ENCODE results near the gene GIMAP2.
"Not testable (repeated sequence)": the region's sequence is repeated elsewhere in the genome, so short reads cannot be mapped to it uniquely, and the experiment has no call there.

GIMAP2 gene

GRCh38 chr7:150676276-150676675, 9.2 kb upstream of the GIMAP2 start:
- DNase-seq (ENCODE audit: low read depth in 2 of 2, low spot score in 1 of 2), result not testable (repeated sequence)

- DNase-seq (ENCODE audit: low read depth in 2 of 2, low spot score in 1 of 2), result not testable (repeated sequence)
Observed at GRCh38 chr7:150676854-150677253, 8.7 kb upstream of the GIMAP2 start.

GRCh38 chr7:150678601-150679000, 6.9 kb upstream of the GIMAP2 start:
- DNase-seq (ENCODE audit: low read depth in 2 of 2, low spot score in 1 of 2), result not testable (repeated sequence)

- not testable (repeated sequence) for DNase-seq (ENCODE audit: low read depth in 2 of 2, low spot score in 1 of 2)
Observed at GRCh38 chr7:150680364-150680763, 5.1 kb upstream of the GIMAP2 start.

- DNase-seq (ENCODE audit: low read depth in 2 of 2, low spot score in 1 of 2), result no peak
Observed at GRCh38 chr7:150686030-150686631, 625 bp downstream of the GIMAP2 start.

GRCh38 chr7:150688630-150689029, 3.1 kb downstream of the GIMAP2 start:
- DNase-seq (ENCODE audit: low read depth in 2 of 2, low spot score in 1 of 2), result no peak

GRCh38 chr7:150695654-150696053, 10.1 kb downstream of the GIMAP2 start:
- DNase-seq (ENCODE audit: low read depth in 2 of 2, low spot score in 1 of 2), result no peak

GRCh38 chr7:150703209-150703608, 17.7 kb downstream of the GIMAP2 start:
- no peak for DNase-seq (ENCODE audit: low read depth in 2 of 2, low spot score in 1 of 2)

- no peak for DNase-seq (ENCODE audit: low read depth in 2 of 2, low spot score in 1 of 2)
Observed at GRCh38 chr7:150715293-150715692, 29.8 kb downstream of the GIMAP2 start.

GRCh38 chr7:150715738-150716137, 30.2 kb downstream of the GIMAP2 start:
- no peak for DNase-seq (ENCODE audit: low read depth in 2 of 2, low spot score in 1 of 2)

- no peak for DNase-seq (ENCODE audit: low read depth in 2 of 2, low spot score in 1 of 2)
Observed at GRCh38 chr7:150716368-150716767, 30.9 kb downstream of the GIMAP2 start, which contains the start of gene GIMAP1. Gene GIMAP1 (plus strand): TSS chr7:150716613. CDS start chr7:150719048, 2,435 bp downstream.

GRCh38 chr7:150716939-150717338, 31.4 kb downstream of the GIMAP2 start:
- no peak for DNase-seq (ENCODE audit: low read depth in 2 of 2, low spot score in 1 of 2)

- DNase-seq (ENCODE audit: low read depth in 2 of 2, low spot score in 1 of 2), result no peak
Observed at GRCh38 chr7:150717814-150718420, 32.4 kb downstream of the GIMAP2 start.

GRCh38 chr7:150719436-150719835, 33.9 kb downstream of the GIMAP2 start:
- no peak for DNase-seq (ENCODE audit: low read depth in 2 of 2, low spot score in 1 of 2)

- DNase-seq (ENCODE audit: low read depth in 2 of 2, low spot score in 1 of 2), result no peak
Observed at GRCh38 chr7:150719960-150720891, 34.7 kb downstream of the GIMAP2 start.

GRCh38 chr7:150721970-150722373, 36.5 kb downstream of the GIMAP2 start:
- DNase-seq (ENCODE audit: low read depth in 2 of 2, low spot score in 1 of 2), result no peak

- no peak for DNase-seq (ENCODE audit: low read depth in 2 of 2, low spot score in 1 of 2)
Observed at GRCh38 chr7:150722431-150722931, 37.0 kb downstream of the GIMAP2 start.

- DNase-seq (ENCODE audit: low read depth in 2 of 2, low spot score in 1 of 2), result no peak
Observed at GRCh38 chr7:150723467-150723866, 38.0 kb downstream of the GIMAP2 start.

- DNase-seq (ENCODE audit: low read depth in 2 of 2, low spot score in 1 of 2), result no peak
Observed at GRCh38 chr7:150727381-150727780, 41.9 kb downstream of the GIMAP2 start.

GRCh38 chr7:150728011-150728410, 42.5 kb downstream of the GIMAP2 start:
- no peak for DNase-seq (ENCODE audit: low read depth in 2 of 2, low spot score in 1 of 2)

GRCh38 chr7:150728609-150729008, 43.1 kb downstream of the GIMAP2 start:
- DNase-seq (ENCODE audit: low read depth in 2 of 2, low spot score in 1 of 2), result no peak

- no peak for DNase-seq (ENCODE audit: low read depth in 2 of 2, low spot score in 1 of 2)
Observed at GRCh38 chr7:150731916-150732315, 46.4 kb downstream of the GIMAP2 start.

All from stimulated activated CD8-positive, alpha-beta memory T cell treated with anti-CD3 and anti-CD28 coated beads, Interleukin-4, amount 100 ng/mL, for 4 hours (primary cell).